ENCODE results near the gene COX7B.

COX7B gene

DNA sequence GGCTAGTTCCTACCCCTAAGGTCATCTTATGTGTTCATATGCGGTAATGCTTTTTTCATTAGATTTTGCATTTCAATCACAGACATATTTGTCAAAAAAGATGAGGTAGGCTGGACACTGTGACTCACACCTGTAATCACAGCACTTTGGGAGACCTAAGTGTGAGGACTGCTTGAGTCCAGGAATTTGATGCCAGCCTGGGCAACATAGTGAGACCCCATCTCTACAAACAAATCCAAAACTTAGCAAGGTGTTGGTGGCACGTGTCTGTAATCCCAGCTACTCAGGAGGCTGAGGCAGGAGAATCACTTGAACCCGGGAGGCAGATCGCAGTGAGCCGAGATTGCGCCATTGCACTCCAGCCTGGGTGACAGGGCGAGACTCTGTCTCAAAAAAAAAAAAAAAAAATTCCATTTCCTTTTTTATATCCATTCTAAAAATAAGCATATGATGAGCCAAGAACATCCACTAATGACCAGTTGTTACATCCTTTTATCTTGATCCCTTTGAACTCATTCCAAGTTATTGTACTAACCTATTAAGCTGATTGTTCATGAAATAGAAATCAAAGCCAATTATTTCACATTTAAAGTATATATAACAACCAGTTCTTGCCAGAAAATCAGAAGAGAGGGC is 46.8 kb downstream of the COX7B start:
- no peak for DNase-seq (ENCODE audit: low read depth in 2 of 2)

DNA sequence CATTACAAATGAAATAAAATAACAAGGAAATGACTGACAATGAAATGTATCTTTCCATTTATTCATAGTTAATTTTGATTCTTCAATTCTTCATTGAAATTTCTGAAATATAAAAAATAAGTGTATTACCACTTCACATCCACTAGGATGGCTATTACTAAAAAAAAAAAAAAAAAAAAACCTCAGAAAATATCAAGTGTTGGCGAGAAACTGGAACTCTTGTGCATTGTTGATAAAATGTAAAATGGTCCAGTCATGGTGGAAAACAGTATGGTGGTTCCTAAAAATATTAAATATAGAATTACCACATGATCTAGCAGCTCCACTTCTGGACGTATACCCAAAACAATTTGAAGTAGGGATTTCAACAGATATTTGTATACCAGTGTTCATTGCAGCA is 47.3 kb downstream of the COX7B start:
- DNase-seq (ENCODE audit: low read depth in 2 of 2) = no peak

DNA sequence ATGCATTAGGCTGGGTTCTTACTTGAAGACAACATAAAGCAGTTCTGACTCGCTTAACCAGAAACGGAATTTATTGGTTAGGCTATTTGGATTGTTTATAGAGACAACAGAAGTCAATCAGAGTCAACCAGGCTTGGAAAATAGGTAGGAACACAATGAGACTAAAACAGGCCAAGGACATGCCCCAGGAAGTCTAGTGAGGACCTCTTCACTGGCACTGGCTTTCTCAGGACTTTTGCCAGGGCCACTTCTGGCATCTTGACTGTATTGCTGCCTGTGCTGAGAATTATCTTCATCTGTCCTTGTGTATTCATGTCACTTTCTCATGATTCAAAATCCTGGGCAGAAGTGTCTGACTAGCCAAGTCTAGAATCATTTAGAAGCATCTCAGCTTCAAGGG is 50.6 kb downstream of the COX7B start:
- no peak for DNase-seq (ENCODE audit: low read depth in 2 of 2)

DNA sequence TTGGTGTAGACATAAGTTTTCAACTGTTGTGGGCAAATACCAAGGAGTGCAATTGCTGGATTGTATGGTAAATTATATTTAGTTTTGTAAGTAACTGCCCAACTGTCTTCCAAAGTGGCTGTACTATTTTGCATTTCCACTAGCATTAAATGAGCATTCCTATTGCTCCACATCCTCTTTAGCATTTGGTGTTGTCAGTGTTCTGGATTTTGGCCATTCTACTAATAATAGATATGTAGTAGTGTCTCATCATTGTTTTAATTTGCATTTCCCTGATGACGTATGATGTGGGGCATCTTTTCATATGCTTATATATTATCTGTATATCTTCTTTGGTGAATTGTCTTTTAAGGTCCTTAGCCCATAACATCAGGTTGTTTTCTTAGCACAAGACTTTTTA is 52.9 kb downstream of the COX7B start:
- DNase-seq (ENCODE audit: low read depth in 2 of 2) = no peak

DNA sequence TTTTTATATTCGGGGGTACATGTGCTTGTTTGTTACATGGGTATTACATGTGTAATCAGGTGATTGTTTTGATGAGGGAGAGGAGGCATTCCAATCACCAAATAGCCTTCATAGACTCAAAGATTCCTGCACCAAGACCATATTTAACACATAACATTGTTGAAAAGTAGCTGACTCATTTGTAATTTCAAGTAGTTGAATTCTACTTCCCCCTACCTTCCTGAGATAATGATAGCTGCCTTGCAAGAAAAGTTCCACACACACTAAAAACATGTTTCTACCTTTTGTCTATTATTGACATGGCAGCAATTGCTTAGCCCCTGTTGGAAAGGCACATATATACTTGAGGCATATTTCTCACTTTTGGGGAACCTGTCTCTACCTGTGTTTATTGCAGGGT is 54.0 kb downstream of the COX7B start:
- no peak for DNase-seq (ENCODE audit: low read depth in 2 of 2)

DNA sequence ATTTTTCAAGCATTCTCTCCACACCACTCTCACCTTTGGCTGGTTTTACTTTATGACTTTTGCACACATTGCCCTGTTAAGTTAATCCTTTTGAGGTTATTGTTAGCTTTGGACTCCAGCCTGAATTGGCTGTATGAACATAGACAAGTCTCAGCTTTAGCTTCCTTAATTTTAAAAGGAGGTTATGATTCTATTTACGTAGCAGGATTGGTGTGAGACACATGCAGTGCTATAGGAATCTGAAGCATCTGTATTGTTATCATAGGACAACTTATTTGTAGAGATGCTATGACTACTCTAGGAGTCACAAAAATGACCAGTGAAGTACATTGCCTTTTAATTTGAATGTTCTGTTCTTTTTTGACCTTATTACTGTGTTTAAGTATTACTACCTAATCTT is 54.4 kb downstream of the COX7B start:
- no peak for DNase-seq (ENCODE audit: low read depth in 2 of 2)

All from activated CD8-positive, alpha-beta memory T cell treated with anti-CD3 and anti-CD28 coated beads for 4 hours (primary cell).